ENCODE data around the gene TRMT61A. TPM values are rescaled to one million over a fixed set of nuclear protein-coding genes. Genes with fewer than 3 reads are reported as not detected.

TRMT61A gene
- 29.0 and 34.1 TPM in 2 replicates for total RNA-seq (2014; rRNA removed; shearing (Covaris generic))
- 14.8 and 17.7 TPM in 2 replicates for polyA plus RNA-seq (2015; cell fraction: cytosol; rRNA removed)
- 23.7 and 24.2 TPM in 2 replicates for polyA plus RNA-seq (2015; cell fraction: nucleus; rRNA removed)

GRCh38 chr14:103528587-103529382, at the start of gene TRMT61A:
Gene TRMT61A (plus strand): TSS chr14:103529196. CDS start chr14:103529979, 783 bp downstream.
- DNase-seq (ENCODE audit: low read depth): peak; percentile 68

GRCh38 chr14:103480595-103480994, 48.4 kb upstream of the TRMT61A start:
- DNase-seq (ENCODE audit: low read depth): no peak

- peak; percentile 90 for DNase-seq (ENCODE audit: low read depth)
Observed at GRCh38 chr14:103483600-103483999, 45.4 kb upstream of the TRMT61A start.

DNA sequence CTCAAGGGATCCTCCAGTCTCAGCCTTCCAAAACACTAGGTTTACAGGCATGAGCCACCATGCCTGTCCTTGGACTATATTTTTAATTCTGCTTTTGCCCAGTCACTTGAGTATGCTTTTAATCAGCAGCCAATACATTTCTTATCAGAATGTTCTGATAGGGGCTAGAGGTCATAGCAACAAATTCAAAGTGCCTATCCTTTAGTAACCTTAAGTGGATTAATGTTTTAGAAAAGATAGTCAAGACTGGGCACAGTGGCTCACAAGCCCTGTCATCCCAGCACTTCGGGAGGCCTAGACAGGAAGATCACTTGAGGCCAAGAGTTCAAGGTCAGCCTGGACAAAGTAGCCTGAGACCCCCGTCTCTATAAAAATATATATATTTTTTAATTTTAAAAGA, 43.5 kb upstream of the TRMT61A start:
- DNase-seq (ENCODE audit: low read depth): no peak

DNA sequence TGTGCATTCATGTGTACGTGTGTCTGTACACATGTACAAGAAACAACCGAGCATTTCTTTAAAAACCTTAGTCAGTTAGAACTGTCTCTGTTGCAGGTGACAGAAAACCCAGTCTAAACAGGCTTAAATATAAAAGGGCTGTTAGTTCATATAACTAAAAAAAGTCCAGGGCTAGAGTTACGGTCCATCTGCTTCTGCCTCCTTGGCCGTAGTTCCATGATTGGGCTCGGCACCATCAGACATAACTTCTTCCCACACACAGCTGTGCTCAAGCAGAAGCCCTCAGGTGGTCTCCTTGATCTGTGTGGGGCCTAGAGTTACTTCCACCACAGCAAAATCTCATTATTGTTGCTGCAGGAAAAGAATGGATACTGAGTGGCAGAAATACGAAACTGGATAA, 40.9 kb upstream of the TRMT61A start:
- no peak for DNase-seq (ENCODE audit: low read depth)

GRCh38 chr14:103488960-103489359, 40.0 kb upstream of the TRMT61A start:
- no peak for DNase-seq (ENCODE audit: low read depth)

GRCh38 chr14:103489621-103490020, 39.4 kb upstream of the TRMT61A start:
- no peak for DNase-seq (ENCODE audit: low read depth)

DNA sequence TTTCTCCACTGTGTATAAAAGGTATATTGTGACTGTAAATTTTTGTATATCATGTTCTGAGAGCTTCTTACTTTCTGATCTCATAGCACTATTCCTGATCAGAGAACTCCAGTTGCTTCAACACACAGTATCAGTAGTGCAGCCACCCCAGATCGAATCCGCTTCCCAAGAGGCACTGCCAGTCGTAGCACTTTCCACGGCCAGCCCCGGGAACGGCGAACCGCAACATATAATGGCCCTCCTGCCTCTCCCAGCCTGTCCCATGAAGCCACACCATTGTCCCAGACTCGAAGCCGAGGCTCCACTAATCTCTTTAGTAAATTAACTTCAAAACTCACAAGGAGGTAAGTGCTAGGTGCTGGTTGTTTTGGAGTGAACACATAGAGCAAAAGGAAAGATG, 37.3 kb upstream of the TRMT61A start:
- DNase-seq (ENCODE audit: low read depth): no peak

GRCh38 chr14:103492156-103492925, 36.7 kb upstream of the TRMT61A start:
- no peak for DNase-seq (ENCODE audit: low read depth)

GRCh38 chr14:103495854-103496253, 33.1 kb upstream of the TRMT61A start:
- DNase-seq (ENCODE audit: low read depth): no peak

DNA sequence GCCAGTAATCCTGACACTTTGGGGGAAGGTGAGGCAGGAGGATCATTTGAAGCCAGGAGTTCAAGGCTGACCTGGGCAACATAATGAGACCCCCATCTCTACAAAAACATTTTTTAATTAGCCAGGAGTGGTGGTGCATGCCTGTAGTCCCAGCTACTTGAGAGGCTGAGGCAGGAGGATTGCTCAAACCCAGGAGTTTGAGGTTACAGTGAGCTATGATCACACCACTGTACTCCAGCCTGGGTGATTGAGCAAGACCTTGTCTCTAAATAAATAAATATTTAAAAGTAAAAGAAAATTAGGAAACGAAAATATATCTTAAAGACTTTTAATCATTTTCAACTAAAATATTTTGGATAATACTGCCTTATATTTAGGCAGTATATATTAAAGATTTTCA, 32.2 kb upstream of the TRMT61A start:
- no peak for DNase-seq (ENCODE audit: low read depth)

DNA sequence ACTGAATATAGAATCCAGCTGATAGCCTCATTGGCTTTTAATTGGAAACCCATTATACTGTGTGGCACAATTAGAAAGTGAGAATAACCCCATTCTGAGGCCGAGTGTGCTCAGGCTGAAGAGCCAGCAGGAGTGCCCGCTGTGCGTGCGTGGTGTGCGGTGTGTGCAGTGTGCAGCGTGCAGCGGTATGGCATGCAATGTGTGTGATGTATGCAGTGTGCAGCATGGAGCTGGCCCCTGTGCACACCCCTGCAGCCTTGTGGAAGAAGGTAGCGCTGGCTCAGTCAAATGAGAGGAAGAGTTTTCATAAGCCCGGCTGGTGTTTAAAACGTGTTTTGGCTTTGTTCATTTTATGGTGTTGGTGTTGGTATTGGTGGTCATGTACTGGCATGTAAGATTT, 29.3 kb upstream of the TRMT61A start:
- no peak for DNase-seq (ENCODE audit: low read depth)

DNA sequence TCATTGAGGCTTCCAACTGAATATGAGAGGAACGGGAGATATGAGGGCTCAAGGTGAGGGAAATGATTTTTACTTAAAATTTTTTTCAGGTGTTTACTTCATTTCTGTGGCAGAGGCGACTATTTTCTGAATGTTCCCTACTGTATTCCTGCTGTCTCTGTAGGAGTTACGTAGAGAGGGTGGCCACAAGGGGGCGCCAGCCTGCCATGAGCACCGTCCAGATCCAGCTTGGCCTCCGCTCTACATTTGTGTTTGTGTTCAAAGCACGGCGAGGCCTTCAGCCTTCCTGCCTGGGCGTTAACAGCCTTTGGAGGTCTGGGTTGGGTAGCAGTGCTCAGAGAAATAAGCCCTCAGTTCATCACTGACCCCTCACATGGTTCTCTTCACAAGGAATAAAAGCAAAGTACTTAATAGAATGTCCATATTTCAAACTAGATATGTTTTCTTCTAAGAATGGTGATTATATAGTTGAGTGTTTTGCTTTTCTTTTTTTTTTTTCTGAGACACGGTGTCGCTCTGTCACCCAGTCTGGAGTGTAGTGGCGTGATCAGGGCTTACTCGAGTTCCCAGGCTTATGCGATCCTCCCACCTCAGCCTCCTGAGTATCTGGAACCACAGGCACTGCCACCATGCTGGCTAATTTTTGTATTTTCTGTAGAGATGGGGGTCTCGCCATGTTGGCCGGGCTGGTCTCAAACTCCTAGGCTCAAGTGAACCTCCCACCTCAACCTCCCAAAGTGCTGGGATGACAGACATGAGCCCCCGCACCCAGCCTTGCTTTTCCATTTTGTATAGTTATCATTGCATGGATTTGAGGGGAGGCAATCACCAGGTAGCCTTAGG, 28.6 kb upstream of the TRMT61A start:
- DNase-seq (ENCODE audit: low read depth): peak; percentile 63

- no peak for DNase-seq (ENCODE audit: low read depth)
Observed at GRCh38 chr14:103501041-103501870, 27.7 kb upstream of the TRMT61A start.

- no peak for DNase-seq (ENCODE audit: low read depth)
Observed at GRCh38 chr14:103501921-103502669, 26.9 kb upstream of the TRMT61A start.

DNA sequence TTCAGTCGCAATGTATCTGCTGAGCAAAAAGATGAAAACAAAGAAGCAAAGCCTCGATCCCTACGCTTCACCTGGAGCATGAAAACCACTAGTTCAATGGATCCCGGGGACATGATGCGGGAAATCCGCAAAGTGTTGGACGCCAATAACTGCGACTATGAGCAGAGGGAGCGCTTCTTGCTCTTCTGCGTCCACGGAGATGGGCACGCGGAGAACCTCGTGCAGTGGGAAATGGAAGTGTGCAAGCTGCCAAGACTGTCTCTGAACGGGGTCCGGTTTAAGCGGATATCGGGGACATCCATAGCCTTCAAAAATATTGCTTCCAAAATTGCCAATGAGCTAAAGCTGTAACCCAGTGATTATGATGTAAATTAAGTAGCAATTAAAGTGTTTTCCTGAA, 26.1 kb upstream of the TRMT61A start:
- DNase-seq (ENCODE audit: low read depth): no peak

DNA sequence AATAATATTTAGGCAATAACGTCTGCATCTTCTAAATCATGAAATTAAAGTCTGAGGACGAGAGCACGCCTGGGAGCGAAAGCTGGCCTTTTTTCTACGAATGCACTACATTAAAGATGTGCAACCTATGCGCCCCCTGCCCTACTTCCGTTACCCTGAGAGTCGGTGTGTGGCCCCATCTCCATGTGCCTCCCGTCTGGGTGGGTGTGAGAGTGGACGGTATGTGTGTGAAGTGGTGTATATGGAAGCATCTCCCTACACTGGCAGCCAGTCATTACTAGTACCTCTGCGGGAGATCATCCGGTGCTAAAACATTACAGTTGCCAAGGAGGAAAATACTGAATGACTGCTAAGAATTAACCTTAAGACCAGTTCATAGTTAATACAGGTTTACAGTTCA, 25.7 kb upstream of the TRMT61A start:
- no peak for DNase-seq (ENCODE audit: low read depth)

DNA sequence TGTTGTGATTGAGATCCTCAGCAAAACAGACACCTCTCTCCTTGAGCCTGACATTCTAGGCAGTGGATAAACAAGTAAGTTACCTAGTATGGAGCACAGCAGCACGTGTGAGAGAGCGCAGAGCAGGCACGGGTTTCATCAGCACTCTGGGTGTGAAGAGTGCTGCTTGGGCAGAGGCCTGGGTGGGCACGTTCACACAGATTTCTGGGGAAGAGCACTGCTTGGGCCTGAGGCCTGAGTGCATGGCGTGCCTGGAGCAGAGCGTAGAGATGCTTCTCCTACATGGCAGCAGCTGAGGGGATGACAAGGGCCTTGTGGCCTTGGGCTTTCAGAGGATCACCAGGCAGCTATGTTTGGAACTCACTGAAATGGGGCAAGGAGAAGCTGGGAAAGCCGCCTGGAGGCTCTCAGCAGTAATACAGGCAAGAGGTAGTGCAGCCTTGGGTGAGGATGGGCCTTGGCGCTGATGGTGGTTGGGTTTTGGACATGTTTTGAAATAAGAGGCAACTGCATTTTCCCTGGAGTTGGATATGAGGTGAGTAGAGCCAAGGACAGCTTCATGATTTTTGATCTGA, 23.9 kb upstream of the TRMT61A start:
- DNase-seq (ENCODE audit: low read depth): no peak

DNA sequence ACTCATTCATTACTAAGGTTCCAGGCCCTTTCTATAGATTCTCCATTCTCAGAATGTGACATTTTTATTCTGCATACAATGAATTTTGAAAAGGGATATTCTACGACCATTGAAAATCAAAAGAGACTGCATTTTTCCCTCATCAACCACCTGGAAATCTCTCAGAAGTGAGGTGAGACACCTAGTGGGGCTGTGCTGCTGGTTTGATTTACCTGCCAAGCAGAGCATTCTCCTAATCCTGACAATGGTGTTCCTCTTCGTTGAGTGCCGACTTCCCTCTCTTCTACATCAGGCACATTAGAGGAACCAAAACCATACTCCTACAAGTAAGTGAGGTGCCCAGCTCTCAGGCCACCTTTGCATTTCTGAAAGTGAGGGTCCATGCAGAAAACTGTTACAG, 21.2 kb upstream of the TRMT61A start:
- no peak for DNase-seq (ENCODE audit: low read depth)
